A549 (cell line): ENCODE data around the gene PINK1. TPM values are rescaled to one million over a fixed set of nuclear protein-coding genes. Genes with fewer than 3 reads are reported as not detected.
A peak's percentile ranks its signal among the peaks of the same experiment; 100 is the strongest.

Experiments used
- ATAC-seq, 2 experiments: fragments of 200-7000 bp in 1 of 2; fragments of >200 bp in 1 of 2; cut with Nextera tagmentation in 1 of 2; cut with Tn5 transposase in 1 of 2; 3 replicates each; pipeline versions ENCODE4 v1.8.0 to v1.9.1; 2018 to 2020; ENCODE audit warnings: mild to moderate bottlenecking in 1 of 2, moderate library complexity in 1 of 2
- CTCF ChIA-PET: fragments of 300-600 bp; sonication (Branson Sonifier 250); formaldehyde crosslinking; extraction: SDS; loops from one replicate; lab custom pipeline; 2021; ENCODE audit warnings: antibody characterized with exemption, inconsistent platforms; lab: Yijun Ruan, JAX
- POLR2A ChIA-PET: fragments of 350-600 bp; formaldehyde crosslinking; extraction: SDS; loops from one replicate; lab custom pipeline; 2021; ENCODE audit warnings: antibody characterized with exemption, inconsistent platforms; lab: Yijun Ruan, JAX
- DNase-seq, 2 experiments: peaks; one replicate each; pipeline versions ENCODE4 v3.0.0 to v3.0.0-alpha.2; 2011 to 2016; ENCODE audit warnings: low read depth in 1 of 2, low spot score in 1 of 2
- FAIRE-seq: peaks from 2 replicates; lab custom pipeline; 2011; peaks lifted over from hg19 to GRCh38; lab: Jason Lieb, UNC
- H3K27ac ChIP-seq, 2 experiments: fragments of >200 bp; sonication (Bioruptor Twin); formaldehyde crosslinking; 3 replicates each; pipeline ENCODE4 v1.5.1; 2016 to 2017
- H3K4me1 ChIP-seq: fragments of >200 bp; sonication (Bioruptor Twin); formaldehyde crosslinking; 3 replicates; pipeline ENCODE4 v1.6.1; 2016
- H3K4me2 ChIP-seq: fragments of >200 bp; sonication (Bioruptor Twin); formaldehyde crosslinking; 3 replicates; pipeline ENCODE4 v1.6.1; 2016
- H3K4me3 ChIP-seq: fragments of >200 bp; sonication (Bioruptor Twin); formaldehyde crosslinking; 3 replicates; pipeline ENCODE4 v1.5.1; 2016
- H3K9me3 ChIP-seq: fragments of >200 bp; sonication (Bioruptor Twin); formaldehyde crosslinking; 3 replicates; pipeline ENCODE4 v1.6.1; 2016
- ATOH8 ChIP-seq: fragments of 250-450 bp; sonication (Bioruptor Pico); IDR thresholded peaks from 2 replicates; pipeline ENCODE4 v1.5.0; 2020; ENCODE audit warnings: low read depth, mild to moderate bottlenecking, moderate library complexity
- BHLHE40 ChIP-seq: IDR thresholded peaks from 2 replicates; pipeline ENCODE4 v1.6.1; 2012; ENCODE audit warnings: low read depth, low read length, inconsistent platforms
- CBX2 ChIP-seq: fragments of 200-600 bp; sonication (generic); IDR thresholded peaks from 2 replicates; pipeline ENCODE4 v1.6.1; 2016; ENCODE audit warnings: low read depth, mild to moderate bottlenecking, borderline replicate concordance
- CEBPB ChIP-seq, 2 experiments: fragments of >200 bp in 1 of 2; sonication (Bioruptor Twin) in 1 of 2; formaldehyde crosslinking in 1 of 2; IDR thresholded peaks; 2 replicates each; pipeline ENCODE4 v1.6.1; 2012 to 2016
- CHD2 ChIP-seq: fragments of 150-350 bp; IDR thresholded peaks from 2 replicates; pipeline ENCODE4 v1.6.1; 2014; ENCODE audit warnings: low read length; ENCODE audit not compliant: partially characterized antibody
- CTCF ChIP-seq: fragments of >200 bp; sonication (Bioruptor Twin); formaldehyde crosslinking; IDR thresholded peaks from 3 replicates; pipeline ENCODE4 v1.5.1; 2016
- FOSL2 ChIP-seq, 2 experiments: fragments of 450-650 bp in 1 of 2; fragments of >200 bp in 1 of 2; sonication (Bioruptor Twin) in 1 of 2; formaldehyde crosslinking; IDR thresholded peaks; 2 replicates each; pipeline versions ENCODE4 v1.5.0 to v1.6.1; 2016 to 2020; ENCODE audit warnings: mild to moderate bottlenecking in 1 of 2, moderate library complexity in 1 of 2
- GATA3 ChIP-seq: IDR thresholded peaks from 2 replicates; pipeline ENCODE4 v1.6.1; 2012; ENCODE audit warnings: borderline replicate concordance
- HDAC2 ChIP-seq: fragments of 200-600 bp; sonication (generic); IDR thresholded peaks from 2 replicates; pipeline ENCODE4 v1.6.1; 2016
- HOXB13 ChIP-seq: fragments of 250-450 bp; sonication (Bioruptor Pico); IDR thresholded peaks from 2 replicates; pipeline ENCODE4 v1.5.0; 2020; ENCODE audit warnings: low read depth, mild to moderate bottlenecking, moderate library complexity
- HOXB5 ChIP-seq: fragments of 250-450 bp; sonication (Bioruptor Pico); IDR thresholded peaks from 2 replicates; pipeline ENCODE4 v1.5.0; 2020; ENCODE audit warnings: mild to moderate bottlenecking, moderate library complexity
- KDM1A ChIP-seq: fragments of 200-600 bp; sonication (generic); IDR thresholded peaks from 2 replicates; pipeline ENCODE4 v1.6.1; 2016; ENCODE audit warnings: low read depth, mild to moderate bottlenecking
- MAFK ChIP-seq: fragments of 450-650 bp; IDR thresholded peaks from 2 replicates; pipeline ENCODE4 v1.6.1; 2014; ENCODE audit not compliant: partially characterized antibody
- NPAS2 ChIP-seq: fragments of 250-450 bp; sonication (Bioruptor Pico); IDR thresholded peaks from 2 replicates; pipeline ENCODE4 v1.8.0; 2022; ENCODE audit warnings: mild to moderate bottlenecking, moderate library complexity, borderline replicate concordance
- PHF8 ChIP-seq: fragments of 200-600 bp; sonication (generic); IDR thresholded peaks from 2 replicates; pipeline ENCODE4 v1.6.1; 2016; ENCODE audit warnings: low read depth, mild to moderate bottlenecking, antibody characterized with exemption, moderate library complexity, borderline replicate concordance
- POLR2A ChIP-seq: IDR thresholded peaks from 2 replicates; pipeline ENCODE4 v1.6.1; 2012; ENCODE audit warnings: mild to moderate bottlenecking, low read length
- POLR2AphosphoS2 ChIP-seq: conservative IDR thresholded peaks from 2 replicates; pipeline ENCODE4 v1.6.1; 2012; ENCODE audit warnings: low read length, improper control_type of control experiment, inconsistent platforms
- RAD21 ChIP-seq, 2 experiments: fragments of >200 bp in 1 of 2; sonication (Bioruptor Twin) in 1 of 2; formaldehyde crosslinking in 1 of 2; IDR thresholded peaks in 1 of 2; conservative IDR thresholded peaks in 1 of 2; 2 replicates in 1 of 2; 3 replicates in 1 of 2; pipeline ENCODE4 v1.6.1; 2012 to 2018; ENCODE audit warnings: inconsistent platforms in 1 of 2
- RARB ChIP-seq: fragments of 250-450 bp; sonication (Bioruptor Pico); IDR thresholded peaks from 2 replicates; pipeline ENCODE4 v1.8.0; 2021; ENCODE audit warnings: mild to moderate bottlenecking, moderate library complexity
- RNF2 ChIP-seq: fragments of 200-600 bp; sonication (generic); IDR thresholded peaks from 2 replicates; pipeline ENCODE4 v1.6.1; 2016; ENCODE audit warnings: low read depth, mild to moderate bottlenecking, antibody characterized with exemption, moderate library complexity, borderline replicate concordance
- TP53 ChIP-seq: fragments of 250-450 bp; sonication (Bioruptor Pico); IDR thresholded peaks from 2 replicates; pipeline ENCODE4 v1.5.0; 2021; ENCODE audit warnings: mild to moderate bottlenecking, moderate library complexity
- USF2 ChIP-seq: fragments of 450-650 bp; IDR thresholded peaks from 2 replicates; pipeline ENCODE4 v1.6.1; 2014; ENCODE audit warnings: antibody characterized with exemption
- ZNF302 ChIP-seq: fragments of 250-450 bp; sonication (Bioruptor Pico); IDR thresholded peaks from 2 replicates; pipeline ENCODE4 v1.9.0; 2021; ENCODE audit warnings: inconsistent platforms, mild to moderate bottlenecking, moderate library complexity
- WGBS: methylation state at CpG from one replicate; pipeline ENCODE4 v1.1.6; 2017; ENCODE audit errors: missing lambda C conversion rate; 5-methylcytosine and 5-hydroxymethylcytosine counted together
- polyA plus RNA-seq, 4 experiments: library from polyadenylated mRNA; depleted of rRNA in 3 of 4; stranded (reverse); fragments of >200 nt; fragmentation: RNase III in 1 of 4; extraction: RNeasy Plus Mini Kit Qiagen cat#74134 plus additional on column Dnase treatment in 1 of 4; gene quantifications; 2 replicates in 3 of 4; 3 replicates in 1 of 4; pipeline ENCODE4 v1.2.3, GENCODE V29; 2011 to 2017
- TF ChIP-seq, protein P1 (sequence below): fragments of >200 bp; sonication (Bioruptor Twin); formaldehyde crosslinking; IDR thresholded peaks from 3 replicates; pipeline ENCODE4 v1.6.1; 2016

Gene PINK1
- polyA plus RNA-seq, 2 of the 4 experiments (the other 2 are of a cell fraction): 18.9 to 51.4 TPM

GRCh38 chr1:20615946-20616846 lies 17.1 kb upstream of the PINK1 start:
- FAIRE-seq (no peak), ATAC-seq (no peak), DNase-seq (no peak)
- TF ChIP-seq NPAS2 (CRISPR knock-in tag) (no peak), HOXB5 (CRISPR knock-in tag) (no peak), CHD2 (no peak), CTCF (no peak), CBX2 (no peak), ZNF302 (no peak)
- TF ChIP-seq, protein P1, sequence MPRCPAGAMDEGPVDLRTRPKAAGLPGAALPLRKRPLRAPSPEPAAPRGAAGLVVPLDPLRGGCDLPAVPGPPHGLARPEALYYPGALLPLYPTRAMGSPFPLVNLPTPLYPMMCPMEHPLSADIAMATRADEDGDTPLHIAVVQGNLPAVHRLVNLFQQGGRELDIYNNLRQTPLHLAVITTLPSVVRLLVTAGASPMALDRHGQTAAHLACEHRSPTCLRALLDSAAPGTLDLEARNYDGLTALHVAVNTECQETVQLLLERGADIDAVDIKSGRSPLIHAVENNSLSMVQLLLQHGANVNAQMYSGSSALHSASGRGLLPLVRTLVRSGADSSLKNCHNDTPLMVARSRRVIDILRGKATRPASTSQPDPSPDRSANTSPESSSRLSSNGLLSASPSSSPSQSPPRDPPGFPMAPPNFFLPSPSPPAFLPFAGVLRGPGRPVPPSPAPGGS: no peak
- POLR2A ChIA-PET: no interaction called here
- Histone ChIP-seq H3K4me1 (peaks cover 44% of the 10 kb centered on the region), H3K4me3 (no peak overlapping the region), H3K27ac (peak overlapping the region; percentile 40 to 93; a peak in 4 of 6 replicates), H3K4me2 (no peak overlapping the region), H3K9me3 (no peaks in the 10 kb centered on the region)
- WGBS: 77% methylated on average over 19 of the region's 20 CpGs
- CTCF ChIA-PET: interaction anchor here (0.7 to 7.3 kb wide), 5 partner anchors 16 to 542 kb away, joined by 3 to 43 read pairs (median 3); partner anchors contain the start of gene PINK1

DNA sequence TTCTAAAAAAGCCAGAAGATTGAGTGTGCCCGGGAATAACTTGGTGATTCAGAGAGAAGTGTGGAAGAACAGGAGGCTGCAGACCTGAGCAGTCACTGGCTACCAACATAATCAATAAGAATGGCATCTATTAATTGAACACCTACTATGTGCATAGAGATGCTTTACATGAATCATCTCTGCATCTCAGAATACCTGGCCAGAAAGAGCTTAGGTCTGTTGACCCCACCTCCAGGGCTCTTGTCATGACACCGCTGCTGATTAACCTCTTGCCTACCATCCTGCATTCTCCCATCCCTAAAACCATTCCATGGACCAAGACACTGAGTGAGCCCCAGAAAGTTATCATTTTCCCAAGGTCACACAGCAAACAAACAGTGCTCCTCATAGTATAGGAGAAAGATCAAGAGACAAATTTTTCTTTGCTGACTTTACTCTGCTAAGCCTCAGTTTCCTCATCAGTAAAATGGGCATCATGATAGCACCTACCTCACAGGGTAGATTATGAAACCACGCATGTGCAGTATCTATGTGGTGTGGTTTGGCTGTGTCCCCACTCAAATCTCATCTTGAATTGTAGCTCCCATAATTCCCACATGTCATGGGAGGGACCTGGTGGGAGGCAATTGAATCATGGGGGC lies 16.3 kb upstream of the PINK1 start:
- TF ChIP-seq CEBPB (IDR thresholded peaks at IDR 0.05) (no peak), FOSL2 (IDR thresholded peaks at IDR 0.05) (no peak), FOSL2 (CRISPR knock-in tag; IDR thresholded peaks at IDR 0.05) (no peak), MAFK (no peak), KDM1A (peak; percentile 40; the same call in 1 of the 2 replicates)
- TF ChIP-seq, all 56 proteins: peak for 1
- DNase-seq: no peak
- CTCF ChIA-PET: interaction anchor here (0.6 to 7.3 kb wide), 6 partner anchors 15 to 543 kb away, joined by 3 to 43 read pairs (median 3); partner anchors contain the start of gene PINK1
- H3K4me3 ChIP-seq: no peak overlapping the region
- H3K9me3 ChIP-seq: no peaks in the 10 kb centered on the region
- ATAC-seq: no peak
- H3K27ac ChIP-seq: peak overlapping the region in 1 of 2 experiments; percentile 93; a peak in 1 of 6 replicates
- WGBS: 93% methylated on average over 3 of the region's 3 CpGs
- H3K4me1 ChIP-seq: peaks cover 36% of the 10 kb centered on the region
- POLR2A ChIA-PET: no interaction called here
- FAIRE-seq: no peak
- H3K4me2 ChIP-seq: no peak overlapping the region

- no peak overlapping the region for H3K4me2 ChIP-seq
- no peak for DNase-seq
- FAIRE-seq: no peak
- no peak for ATAC-seq
- 62% methylated on average over 4 of the region's 4 CpGs for WGBS
- H3K9me3 ChIP-seq: no peaks in the 10 kb centered on the region
- POLR2A ChIA-PET: no interaction called here
- peak overlapping the region in 1 of 2 experiments; percentile 49; a peak in 2 of 6 replicates for H3K27ac ChIP-seq
- CTCF ChIA-PET: interaction anchor here (1.0 to 7.3 kb wide), 4 partner anchors 14 to 75 kb away, joined by 3 to 43 read pairs (median 3); partner anchors contain the start of gene PINK1
- peaks cover 20% of the 10 kb centered on the region for H3K4me1 ChIP-seq
- H3K4me3 ChIP-seq: no peak overlapping the region
- TF ChIP-seq GATA3 (no peak), POLR2A (no peak), TP53 (no peak), BHLHE40 (no peak), CTCF (no peak), ATOH8 (CRISPR knock-in tag) (no peak), CHD2 (no peak), HDAC2 (no peak), HOXB13 (CRISPR knock-in tag) (no peak), USF2 (no peak), RNF2 (no peak), PHF8 (no peak), POLR2AphosphoS2 (no peak), RAD21 (conservative IDR thresholded peaks at IDR 0.05 in 1 of 2, IDR thresholded peaks at IDR 0.05 in 1 of 2) (no peak), RARB (no peak)
Measured at GRCh38 chr1:20618550-20618949, 14.7 kb upstream of the PINK1 start.
